Measurements from ENCODE around the gene KRTAP5-1. TPM values are rescaled to one million over a fixed set of nuclear protein-coding genes. Genes with fewer than 3 reads are reported as not detected.
A peak's percentile ranks its signal among the peaks of the same experiment; 100 is the strongest.

Gene KRTAP5-1
- total and polyA plus RNA-seq, 7 experiments from 2014 or later = not detected

GRCh38 chr11:1568441-1568911 is 16.6 kb downstream of the KRTAP5-1 start:
- Mint-ChIP-seq H3K27ac (peak overlapping the region in 1 of 9 donors; percentile 62), H3K4me3 (no peak overlapping the region), H3K9me3 (no peaks in the 10 kb centered on the region), H3K4me1 (peaks cover 2 to 18% (median 5%) of the 10 kb centered on the region in 7 donors), H3K27me3 (peaks cover 0 to 17% (median 0%) of the 10 kb centered on the region in 5 donors), H3K36me3 (no peaks in the 10 kb centered on the region)
- Histone ChIP-seq H3K36me3 (ENCODE audit: control insufficient read depth in 2 of 3, insufficient read depth in 3 of 3, low read length in 3 of 3) (peaks cover 0 to 21% (median 0%) of the 10 kb centered on the region in 3 experiments), H3K27me3 (ENCODE audit: control insufficient read depth in 2 of 2, insufficient read depth in 2 of 2, low read length in 2 of 2) (no peaks in the 10 kb centered on the region), H3K27ac (ENCODE audit: low read depth, low read length) (no peak overlapping the region), H3K9me3 (ENCODE audit: control insufficient read depth in 2 of 3, low read length in 3 of 3) (no peaks in the 10 kb centered on the region), H3K4me1 (ENCODE audit: control insufficient read depth in 2 of 2, insufficient read depth in 2 of 2, low read length in 2 of 2) (peaks cover 19 to 26% of the 10 kb centered on the region in 2 donors), H3K4me3 (ENCODE audit: low read length) (no peak overlapping the region)
- intact Hi-C loops (cut with micrococcal nuclease) = no loop called here
- ChIA-PET CTCF (no interaction called here), POLR2A (no interaction called here)
- ATAC-seq (peak; percentile 18), DNase-seq (peak in 1 of 9 donors; percentile 28)

- Mint-ChIP-seq H3K36me3 (no peaks in the 10 kb centered on the region), H3K4me1 (peaks cover 0 to 18% (median 5%) of the 10 kb centered on the region in 7 donors), H3K4me3 (no peak overlapping the region), H3K27me3 (peaks cover 0 to 14% (median 0%) of the 10 kb centered on the region in 5 donors), H3K27ac (peak overlapping the region in 1 of 9 donors; percentile 10), H3K9me3 (no peaks in the 10 kb centered on the region)
- no peak overlapping the region for H3K27ac ChIP-seq (ENCODE audit: low read depth, low read length)
- no peaks in the 10 kb centered on the region for H3K27me3 ChIP-seq (ENCODE audit: control insufficient read depth in 2 of 2, insufficient read depth in 2 of 2, low read length in 2 of 2)
- ChIA-PET CTCF (no interaction called here), POLR2A (interaction anchor here (0.9 kb wide), 1 partner anchor 10 kb away, joined by 4 read pairs; no protein-coding TSS in a partner anchor)
- peak in 1 of 9 donors; percentile 11 for DNase-seq
- H3K36me3 ChIP-seq (ENCODE audit: control insufficient read depth in 2 of 3, insufficient read depth in 3 of 3, low read length in 3 of 3) = peaks cover 0 to 29% (median 0%) of the 10 kb centered on the region in 3 experiments
- H3K4me1 ChIP-seq (ENCODE audit: control insufficient read depth in 2 of 2, insufficient read depth in 2 of 2, low read length in 2 of 2) = peaks cover 14 to 24% of the 10 kb centered on the region in 2 donors
- H3K9me3 ChIP-seq (ENCODE audit: control insufficient read depth in 2 of 3, low read length in 3 of 3) = no peaks in the 10 kb centered on the region
- intact Hi-C loops (cut with micrococcal nuclease) = no loop called here
- H3K4me3 ChIP-seq (ENCODE audit: low read length) = no peak overlapping the region
- no peak for ATAC-seq
These were observed 17.4 kb downstream of the KRTAP5-1 start for GRCh38 chr11:1567721-1568100.

- Mint-ChIP-seq H3K4me1 (peaks cover 0 to 18% (median 5%) of the 10 kb centered on the region in 7 donors), H3K36me3 (no peaks in the 10 kb centered on the region), H3K4me3 (no peak overlapping the region), H3K27me3 (peaks cover 0 to 14% (median 0%) of the 10 kb centered on the region in 5 donors), H3K27ac (peak overlapping the region in 1 of 9 donors; percentile 27), H3K9me3 (no peaks in the 10 kb centered on the region)
- ATAC-seq (no peak), DNase-seq (peak in 1 of 9 donors; percentile 13)
- H3K27me3 ChIP-seq (ENCODE audit: control insufficient read depth in 2 of 2, insufficient read depth in 2 of 2, low read length in 2 of 2) = no peaks in the 10 kb centered on the region
- POLR2A ChIA-PET = interaction anchor here (0.9 kb wide), 1 partner anchor 9 kb away, joined by 4 read pairs; no protein-coding TSS in a partner anchor
- H3K27ac ChIP-seq (ENCODE audit: low read depth, low read length) = no peak overlapping the region
- H3K9me3 ChIP-seq (ENCODE audit: control insufficient read depth in 2 of 3, low read length in 3 of 3) = no peaks in the 10 kb centered on the region
- intact Hi-C loops (cut with micrococcal nuclease) = no loop called here
- CTCF ChIA-PET = no interaction called here
- H3K4me3 ChIP-seq (ENCODE audit: low read length) = no peak overlapping the region
- H3K36me3 ChIP-seq (ENCODE audit: control insufficient read depth in 2 of 3, insufficient read depth in 3 of 3, low read length in 3 of 3) = peaks cover 0 to 31% (median 0%) of the 10 kb centered on the region in 3 experiments
- H3K4me1 ChIP-seq (ENCODE audit: control insufficient read depth in 2 of 2, insufficient read depth in 2 of 2, low read length in 2 of 2) = peaks cover 14 to 24% of the 10 kb centered on the region in 2 donors
These were observed 17.9 kb downstream of the KRTAP5-1 start for GRCh38 chr11:1567052-1567720.

- H3K27ac Mint-ChIP-seq = peak overlapping the region in 1 of 9 donors; percentile 27
- H3K9me3 ChIP-seq (ENCODE audit: control insufficient read depth in 2 of 3, low read length in 3 of 3) = no peaks in the 10 kb centered on the region
- CTCF ChIA-PET = no interaction called here
- H3K36me3 ChIP-seq (ENCODE audit: control insufficient read depth in 2 of 3, insufficient read depth in 3 of 3, low read length in 3 of 3) = peaks cover 0 to 37% (median 0%) of the 10 kb centered on the region in 3 experiments
- H3K4me3 ChIP-seq (ENCODE audit: low read length) = no peak overlapping the region
- intact Hi-C loops (cut with micrococcal nuclease) = no loop called here
- H3K4me3 Mint-ChIP-seq = peak overlapping the region in 1 of 10 donors; percentile 46
- H3K4me1 ChIP-seq (ENCODE audit: control insufficient read depth in 2 of 2, insufficient read depth in 2 of 2, low read length in 2 of 2) = peaks cover 14 to 24% of the 10 kb centered on the region in 2 donors
- H3K36me3 Mint-ChIP-seq = peaks cover 0 to 2% (median 0%) of the 10 kb centered on the region in 5 donors
- H3K27me3 ChIP-seq (ENCODE audit: control insufficient read depth in 2 of 2, insufficient read depth in 2 of 2, low read length in 2 of 2) = no peaks in the 10 kb centered on the region
- H3K27me3 Mint-ChIP-seq = peaks cover 0 to 14% (median 0%) of the 10 kb centered on the region in 5 donors
- H3K4me1 Mint-ChIP-seq = peaks cover 0 to 18% (median 5%) of the 10 kb centered on the region in 7 donors
- no peak overlapping the region for H3K27ac ChIP-seq (ENCODE audit: low read depth, low read length)
- POLR2A ChIA-PET = interaction anchor here (1.9 kb wide), 1 partner anchor 29 kb away, joined by 6 read pairs; no protein-coding TSS in a partner anchor
- H3K9me3 Mint-ChIP-seq = no peaks in the 10 kb centered on the region
- DNase-seq (no peak), ATAC-seq (no peak)
These were observed 18.6 kb downstream of the KRTAP5-1 start for GRCh38 chr11:1566381-1567051.

GRCh38 chr11:1565904-1566247 is 19.2 kb downstream of the KRTAP5-1 start:
- Histone ChIP-seq H3K9me3 (ENCODE audit: control insufficient read depth in 2 of 3, low read length in 3 of 3) (no peaks in the 10 kb centered on the region), H3K4me1 (ENCODE audit: control insufficient read depth in 2 of 2, insufficient read depth in 2 of 2, low read length in 2 of 2) (peaks cover 10 to 23% of the 10 kb centered on the region in 2 donors), H3K27me3 (ENCODE audit: control insufficient read depth in 2 of 2, insufficient read depth in 2 of 2, low read length in 2 of 2) (no peaks in the 10 kb centered on the region), H3K4me3 (ENCODE audit: low read length) (no peak overlapping the region), H3K36me3 (ENCODE audit: control insufficient read depth in 2 of 3, insufficient read depth in 3 of 3, low read length in 3 of 3) (peaks cover 0 to 33% (median 0%) of the 10 kb centered on the region in 3 experiments), H3K27ac (ENCODE audit: low read depth, low read length) (no peak overlapping the region)
- ATAC-seq (no peak), DNase-seq (no peak)
- no peak overlapping the region for H3K4me3 Mint-ChIP-seq
- H3K36me3 Mint-ChIP-seq = peaks cover 0 to 4% (median 0%) of the 10 kb centered on the region in 5 donors
- intact Hi-C loops (cut with micrococcal nuclease) = no loop called here
- ChIA-PET CTCF (interaction anchor here (2.0 kb wide), 1 partner anchor 8 kb away, joined by 9 read pairs; no protein-coding TSS in a partner anchor), POLR2A (interaction anchor here (0.8 to 1.9 kb wide), 2 partner anchors 8 to 28 kb away, joined by 3 to 6 read pairs; no protein-coding TSS in a partner anchor)
- no peak overlapping the region for H3K27ac Mint-ChIP-seq
- H3K9me3 Mint-ChIP-seq = no peaks in the 10 kb centered on the region
- H3K27me3 Mint-ChIP-seq = peaks cover 0 to 13% (median 0%) of the 10 kb centered on the region in 5 donors
- H3K4me1 Mint-ChIP-seq = peaks cover 0 to 17% (median 5%) of the 10 kb centered on the region in 7 donors

- CTCF ChIA-PET = interaction anchor here (2.0 kb wide), 1 partner anchor 9 kb away, joined by 9 read pairs; no protein-coding TSS in a partner anchor
- Mint-ChIP-seq H3K27me3 (peaks cover 0 to 8% (median 0%) of the 10 kb centered on the region in 5 donors), H3K4me3 (no peak overlapping the region), H3K4me1 (peaks cover 0 to 13% (median 5%) of the 10 kb centered on the region in 7 donors), H3K36me3 (peaks cover 0 to 4% (median 0%) of the 10 kb centered on the region in 5 donors), H3K9me3 (no peaks in the 10 kb centered on the region), H3K27ac (peak overlapping the region in 1 of 9 donors; percentile 48)
- H3K36me3 ChIP-seq (ENCODE audit: control insufficient read depth in 2 of 3, insufficient read depth in 3 of 3, low read length in 3 of 3) = peaks cover 0 to 33% (median 0%) of the 10 kb centered on the region in 3 experiments
- POLR2A ChIA-PET = interaction anchor here (0.8 to 1.9 kb wide), 2 partner anchors 9 to 28 kb away, joined by 3 to 6 read pairs; no protein-coding TSS in a partner anchor
- no peaks in the 10 kb centered on the region for H3K9me3 ChIP-seq (ENCODE audit: control insufficient read depth in 2 of 3, low read length in 3 of 3)
- no peak overlapping the region for H3K27ac ChIP-seq (ENCODE audit: low read depth, low read length)
- ATAC-seq = no peak
- no peak overlapping the region for H3K4me3 ChIP-seq (ENCODE audit: low read length)
- no peaks in the 10 kb centered on the region for H3K27me3 ChIP-seq (ENCODE audit: control insufficient read depth in 2 of 2, insufficient read depth in 2 of 2, low read length in 2 of 2)
- intact Hi-C loops (cut with micrococcal nuclease) = no loop called here
- peaks cover 4 to 17% of the 10 kb centered on the region in 2 donors for H3K4me1 ChIP-seq (ENCODE audit: control insufficient read depth in 2 of 2, insufficient read depth in 2 of 2, low read length in 2 of 2)
- no peak for DNase-seq
These were observed 19.7 kb downstream of the KRTAP5-1 start for GRCh38 chr11:1565173-1565903.

Measured in naive thymus-derived CD4-positive, alpha-beta T cell (primary cell).